H1 (cell line): Measurements from ENCODE around the gene CELA2A. TPM values are rescaled to one million over a fixed set of nuclear protein-coding genes. Genes with fewer than 3 reads are reported as not detected.

Experiments used
- CTCF ChIA-PET: fragments of 300-600 bp; sonication (Branson Sonifier 250); formaldehyde crosslinking; loops from one replicate; lab custom pipeline; 2021; ENCODE audit not compliant: partially characterized antibody; lab: Charles Lee
- POLR2A ChIA-PET: fragments of 300-600 bp; sonication (Branson Sonifier 250); formaldehyde crosslinking; loops from one replicate; lab custom pipeline; 2021; ENCODE audit warnings: inconsistent platforms; ENCODE audit not compliant: partially characterized antibody; lab: Charles Lee
- DNase-seq, 2 experiments: peaks; one replicate each; pipeline versions ENCODE4 v3.0.0 to v3.0.0-alpha.2; 2010 to 2022; ENCODE audit warnings: low spot score in 2 of 2, low read depth in 1 of 2, mixed read lengths in 1 of 2
- FAIRE-seq: peaks from 2 replicates; lab custom pipeline; 2011; peaks lifted over from hg19 to GRCh38; lab: Jason Lieb, UNC
- H2AFZ ChIP-seq: 2 replicates; pipeline ENCODE4 v1.8.1; 2012; ENCODE audit warnings: low read length, inconsistent platforms
- H2AK5ac ChIP-seq: 2 replicates; pipeline ENCODE4 v1.6.1; 2013; ENCODE audit warnings: low read depth, low read length
- H2BK120ac ChIP-seq: replicated peaks from 2 replicates; pipeline ENCODE3; 2013; ENCODE audit warnings: low read depth, low read length, inconsistent platforms
- H2BK12ac ChIP-seq: 2 replicates; pipeline ENCODE4 v1.6.1; 2013; ENCODE audit warnings: low read depth, low read length
- H2BK15ac ChIP-seq: 2 replicates; pipeline ENCODE4 v1.6.1; 2013; ENCODE audit warnings: low read length
- H2BK20ac ChIP-seq: 2 replicates; pipeline ENCODE4 v1.6.1; 2013; ENCODE audit warnings: low read length
- H2BK5ac ChIP-seq: 2 replicates; pipeline ENCODE4 v1.6.1; 2013; ENCODE audit warnings: low read depth, low read length
- H3K14ac ChIP-seq: 2 replicates; pipeline ENCODE4 v1.6.1; 2013; ENCODE audit warnings: inconsistent platforms; ENCODE audit not compliant: insufficient read length
- H3K18ac ChIP-seq: 2 replicates; pipeline ENCODE4 v1.6.1; 2013; ENCODE audit warnings: low read length; ENCODE audit errors: extremely low read depth
- H3K23ac ChIP-seq: 2 replicates; pipeline ENCODE4 v1.6.1; 2013; ENCODE audit warnings: inconsistent platforms; ENCODE audit not compliant: insufficient read length
- H3K23me2 ChIP-seq: 2 replicates; pipeline ENCODE4 v1.6.1; 2013; ENCODE audit warnings: low read depth, low read length
- H3K27ac ChIP-seq: 2 replicates; pipeline ENCODE4 v1.6.1; 2011; ENCODE audit warnings: low read depth, low read length, inconsistent platforms
- H3K27me3 ChIP-seq, 4 experiments: replicated peaks in 1 of 4; 1 replicate in 1 of 4; 2 replicates in 3 of 4; pipeline versions ENCODE4 v1.6.1 to v1.8.1; 2011 to 2013; ENCODE audit warnings: low read length in 3 of 4, mild to moderate bottlenecking in 3 of 4, inconsistent platforms in 2 of 4, mixed read lengths in 2 of 4, moderate library complexity in 1 of 4; ENCODE audit not compliant: control insufficient read depth in 3 of 4, insufficient read depth in 3 of 4; ENCODE audit errors: extremely low read depth in 1 of 4
- H3K36me3 ChIP-seq, 4 experiments: 2 replicates each; pipeline versions ENCODE4 v1.6.1 to v1.8.1; 2011 to 2013; ENCODE audit warnings: mild to moderate bottlenecking in 4 of 4, low read length in 3 of 4, moderate library complexity in 2 of 4, control low read depth in 1 of 4, inconsistent platforms in 1 of 4; ENCODE audit not compliant: insufficient read depth in 4 of 4, control insufficient read depth in 2 of 4
- H3K4ac ChIP-seq: replicated peaks from 2 replicates; pipeline ENCODE3; 2013; ENCODE audit warnings: low read length, low read depth, mixed read lengths, inconsistent platforms; ENCODE audit not compliant: insufficient read length
- H3K4me1 ChIP-seq, 4 experiments: replicated peaks in 1 of 4; 1 replicate in 1 of 4; 2 replicates in 3 of 4; pipeline versions ENCODE4 v1.6.1 to v1.8.1; 2011 to 2013; ENCODE audit warnings: low read length in 3 of 4, inconsistent platforms in 2 of 4, mixed read lengths in 1 of 4; ENCODE audit not compliant: insufficient read depth in 4 of 4, control insufficient read depth in 3 of 4
- H3K4me2 ChIP-seq, 2 experiments: 2 replicates each; pipeline versions ENCODE4 v1.6.1 to v1.8.1; 2011 to 2013; ENCODE audit warnings: low read depth in 2 of 2, low read length in 2 of 2, control low read depth in 1 of 2, inconsistent platforms in 1 of 2, mild to moderate bottlenecking in 1 of 2; ENCODE audit not compliant: insufficient read depth in 1 of 2
- H3K4me3 ChIP-seq, 4 experiments: fragments of 200-600, 300-600 bp in 1 of 4; sonication (generic), shearing (Covaris generic), sonication (Bioruptor Twin) in 1 of 4; 2 replicates each; pipeline versions ENCODE4 v1.5.1 to v1.8.1; 2011 to 2016; ENCODE audit warnings: low read length in 4 of 4, low read depth in 3 of 4, control low read depth in 2 of 4, inconsistent platforms in 2 of 4, mild to moderate bottlenecking in 2 of 4, mixed read lengths in 1 of 4, moderate library complexity in 1 of 4; ENCODE audit not compliant: insufficient read depth in 2 of 4; ENCODE audit errors: extremely low read depth in 1 of 4
- H3K56ac ChIP-seq: replicated peaks from 2 replicates; pipeline ENCODE3; 2013; ENCODE audit warnings: low read depth, mild to moderate bottlenecking, mixed read lengths, low read length, inconsistent platforms; ENCODE audit not compliant: insufficient read length
- H3K79me1 ChIP-seq: 2 replicates; pipeline ENCODE4 v1.6.1; 2013; ENCODE audit warnings: low read depth, low read length, control low read depth
- H3K79me2 ChIP-seq, 2 experiments: 2 replicates each; pipeline versions ENCODE4 v1.6.1 to v1.8.1; 2012 to 2013; ENCODE audit warnings: low read length in 2 of 2, mild to moderate bottlenecking in 2 of 2, inconsistent platforms in 1 of 2; ENCODE audit not compliant: insufficient read depth in 2 of 2, control insufficient read depth in 1 of 2
- H3K9ac ChIP-seq, 4 experiments: replicated peaks in 1 of 4; 1 replicate in 1 of 4; 2 replicates in 3 of 4; pipeline versions ENCODE4 v1.6.1 to v1.8.1; 2011 to 2013; ENCODE audit warnings: low read depth in 3 of 4, low read length in 3 of 4, control low read depth in 2 of 4, mild to moderate bottlenecking in 2 of 4, moderate library complexity in 2 of 4, inconsistent platforms in 1 of 4; ENCODE audit errors: extremely low read depth in 1 of 4
- H3K9me3 ChIP-seq, 2 experiments: 2 replicates each; pipeline versions ENCODE4 v1.6.1 to v1.8.1; 2012 to 2013; ENCODE audit warnings: mild to moderate bottlenecking in 2 of 2, moderate library complexity in 2 of 2, control low read depth in 1 of 2, inconsistent platforms in 1 of 2, low read depth in 1 of 2, low read length in 1 of 2, mixed read lengths in 1 of 2; ENCODE audit not compliant: insufficient read depth in 2 of 2
- H4K20me1 ChIP-seq, 2 experiments: replicated peaks in 1 of 2; 2 replicates each; pipeline versions ENCODE3 to v1.8.1; 2011 to 2013; ENCODE audit warnings: inconsistent platforms in 2 of 2, low read length in 2 of 2, mild to moderate bottlenecking in 1 of 2; ENCODE audit not compliant: insufficient read depth in 2 of 2, control insufficient read depth in 1 of 2
- H4K5ac ChIP-seq: 2 replicates; pipeline ENCODE4 v1.6.1; 2013; ENCODE audit warnings: low read length, low read depth, mixed read lengths, inconsistent platforms; ENCODE audit not compliant: insufficient read length
- H4K8ac ChIP-seq: 2 replicates; pipeline ENCODE4 v1.8.0; 2013; ENCODE audit warnings: mild to moderate bottlenecking, moderate library complexity, low read length, inconsistent platforms; ENCODE audit not compliant: insufficient read depth; ENCODE audit errors: extremely low read depth
- H4K91ac ChIP-seq: replicated peaks from 2 replicates; pipeline ENCODE3; 2013; ENCODE audit warnings: low read length, mixed read lengths, inconsistent platforms; ENCODE audit not compliant: insufficient read length
- ASH2L ChIP-seq: fragments of 200-600, 300-600 bp; sonication (generic); IDR thresholded peaks from one replicate; pipeline ENCODE4 v1.7.1; 2017; ENCODE audit warnings: low read length
- ATF3 ChIP-seq: IDR thresholded peaks from 2 replicates; pipeline ENCODE4 v1.6.1; 2011; ENCODE audit warnings: low read depth, mild to moderate bottlenecking, low read length; ENCODE audit not compliant: insufficient read depth
- BRCA1 ChIP-seq: IDR thresholded peaks from 2 replicates; pipeline ENCODE4 v1.6.1; 2012; ENCODE audit warnings: low read depth, low read length, improper control_type of control experiment
- CHD1 ChIP-seq: IDR thresholded peaks from 2 replicates; pipeline ENCODE4 v1.6.1; 2012; ENCODE audit warnings: low read depth, low read length, improper control_type of control experiment
- CHD2 ChIP-seq: IDR thresholded peaks from 2 replicates; pipeline ENCODE4 v1.6.1; 2012; ENCODE audit warnings: low read length, improper control_type of control experiment
- FOSL1 ChIP-seq: IDR thresholded peaks from 2 replicates; pipeline ENCODE4 v1.6.1; 2011; ENCODE audit warnings: mild to moderate bottlenecking, low read depth, low read length, moderate library complexity; ENCODE audit not compliant: insufficient read depth
- POLR2A ChIP-seq, 2 experiments: IDR thresholded peaks; 1 replicate in 1 of 2; 2 replicates in 1 of 2; pipeline ENCODE4 v1.6.1; 2011; ENCODE audit warnings: low read depth in 2 of 2, low read length in 2 of 2, mild to moderate bottlenecking in 2 of 2; ENCODE audit errors: control extremely low read depth in 1 of 2
- RBBP5 ChIP-seq: IDR thresholded peaks from 2 replicates; pipeline ENCODE4 v1.7.1; 2012; ENCODE audit warnings: low read depth, mild to moderate bottlenecking, inconsistent platforms, low read length, moderate library complexity, borderline replicate concordance
- SIN3A ChIP-seq, 2 experiments: IDR thresholded peaks in 1 of 2; conservative IDR thresholded peaks in 1 of 2; 2 replicates each; pipeline ENCODE4 v1.6.1; 2011 to 2012; ENCODE audit warnings: low read length in 2 of 2, improper control_type of control experiment in 1 of 2, low read depth in 1 of 2, mild to moderate bottlenecking in 1 of 2
- SP1 ChIP-seq: IDR thresholded peaks from 2 replicates; pipeline ENCODE4 v1.6.1; 2011; ENCODE audit warnings: low read depth, low read length
- SUZ12 ChIP-seq: fragments of 200-600 bp; sonication (generic); IDR thresholded peaks from 2 replicates; pipeline ENCODE4 v1.6.1; 2012; ENCODE audit warnings: mild to moderate bottlenecking, inconsistent platforms, low read length, moderate library complexity, mixed read lengths
- TAF7 ChIP-seq: optimal IDR thresholded peaks from 2 replicates; pipeline ENCODE3; 2011; ENCODE audit warnings: low read depth, mild to moderate bottlenecking, inconsistent platforms, low read length, moderate library complexity, borderline replicate concordance
- TEAD4 ChIP-seq: IDR thresholded peaks from 2 replicates; pipeline ENCODE4 v1.6.1; 2012; ENCODE audit warnings: low read depth, low read length, inconsistent platforms, mixed read lengths
- ZNF274 ChIP-seq: IDR thresholded peaks from 2 replicates; pipeline ENCODE4 v1.7.0; 2012; ENCODE audit warnings: low read length, borderline replicate concordance; ENCODE audit errors: extremely low read depth
- WGBS, 2 experiments: shearing (Covaris generic) in 1 of 2; methylation state at CpG; one replicate each; pipeline versions ENCODE4 v1.1.6 to v1.1.7; 2013 to 2015; ENCODE audit warnings: low lambda C conversion rate in 2 of 2, mixed read lengths in 2 of 2, inconsistent platforms in 1 of 2, low coverage in 1 of 2, missing lambda C conversion rate in 1 of 2; ENCODE audit not compliant: insufficient replicate concordance in 2 of 2, insufficient coverage in 1 of 2, insufficient read length in 1 of 2; ENCODE audit errors: extremely low coverage in 1 of 2, missing lambda C conversion rate in 1 of 2; 5-methylcytosine and 5-hydroxymethylcytosine counted together
- polyA plus RNA-seq, 7 experiments: library from polyadenylated mRNA; depleted of rRNA in 3 of 7; stranded (reverse) in 5 of 7; unstranded in 2 of 7; fragments of >200 nt in 5 of 7; fragments of 200-250 nt in 2 of 7; gene quantifications; 1 replicate in 5 of 7; 2 replicates in 1 of 7; 4 replicates in 1 of 7; pipeline versions ENCODE4 v1.2.1 to v1.2.3, GENCODE V29; 2011 to 2013; ENCODE audit warnings: missing spikeins in 2 of 7, mixed read lengths in 2 of 7
- total RNA-seq: library from RNA; stranded (reverse); fragmentation: NEBNext Ultra II Directional; extraction: Animal tissue kit (Norgen Biotek cat#: 25700); gene quantifications from 2 replicates; pipeline ENCODE4 v1.2.1, GENCODE V29; 2021

CELA2A gene
- total and polyA plus RNA-seq, 2 of the 8 experiments (the other 6 are each of a cell fraction or from before 2014, with no cell fraction given): not detected

- Histone ChIP-seq H3K79me1 (no peaks in the 10 kb centered on the region), H2AFZ (no peak overlapping the region), H3K18ac (no peak overlapping the region), H2AK5ac (no peak overlapping the region), H3K4ac (no peak overlapping the region), H3K14ac (no peak overlapping the region), H3K4me2 (no peak overlapping the region), H3K27me3 (no peaks in the 10 kb centered on the region), H4K8ac (no peak overlapping the region), H3K9ac (no peak overlapping the region), H2BK20ac (no peak overlapping the region), H4K5ac (no peak overlapping the region), H3K56ac (no peak overlapping the region), H3K36me3 (no peaks in the 10 kb centered on the region), H2BK120ac (no peak overlapping the region), H2BK15ac (no peak overlapping the region), H3K23ac (no peak overlapping the region), H3K4me1 (no peaks in the 10 kb centered on the region), H3K23me2 (no peaks in the 10 kb centered on the region), H3K9me3 (no peaks in the 10 kb centered on the region), H2BK5ac (no peak overlapping the region), H4K20me1 (no peaks in the 10 kb centered on the region), H2BK12ac (no peak overlapping the region), H4K91ac (no peak overlapping the region), H3K79me2 (no peaks in the 10 kb centered on the region), H3K27ac (no peak overlapping the region), H3K4me3 (no peak overlapping the region)
- WGBS, 2 experiments: 88% methylated on average over 11 of the region's 11 CpGs; no CpG with 5 or more reads in 1 of the 2 experiments
- ChIA-PET POLR2A (no interaction called here), CTCF (interaction anchor here (0.6 kb wide), 1 partner anchor 305 kb away, joined by 3 read pairs; no protein-coding TSS in a partner anchor)
- DNase-seq: no peak
- TF ChIP-seq SP1 (no peak), CHD2 (no peak), ATF3 (no peak), FOSL1 (no peak), ZNF274 (no peak), SIN3A (conservative IDR thresholded peaks at IDR 0.05 in 1 of 2, IDR thresholded peaks at IDR 0.05 in 1 of 2; ENCODE audit: low read depth in 1 of 2, low read length in 2 of 2) (no peak), ASH2L (no peak), CHD1 (no peak), TAF7 (no peak), POLR2A (IDR thresholded peaks at IDR 0.05; ENCODE audit: control extremely low read depth in 1 of 2, low read depth in 2 of 2, low read length in 2 of 2) (no peak), SUZ12 (no peak), BRCA1 (no peak), TEAD4 (no peak), RBBP5 (no peak)
- FAIRE-seq: no peak
Observed at GRCh38 chr1:15453734-15454133, 2.8 kb upstream of the CELA2A start.
